GM13976 (cell line): ENCODE measurements around the gene EZH2.

Experiments
- DNase-seq: peaks from one replicate; pipeline ENCODE4 v3.0.0; 2012; ENCODE audit warnings: low spot score
- CTCF ChIP-seq: IDR thresholded peaks from 2 replicates; pipeline ENCODE4 v1.5.1; 2012; ENCODE audit warnings: borderline replicate concordance, mild to moderate bottlenecking; ENCODE audit not compliant: insufficient read depth; ENCODE audit errors: extremely low read depth, missing control alignments, control extremely low read depth
- in situ Hi-C: fragments of 300-500 bp; cut with MboI; formaldehyde crosslinking; loops from one replicate; pipeline ENCODE4 v1.12.0; 2022; ENCODE audit warnings: low sequenced_read_pairs, mixed read lengths, inconsistent platforms; ENCODE audit not compliant: unreplicated experiment

EZH2 gene

GRCh38 chr7:148761499-148762278 lies 122.4 kb downstream of the EZH2 start:
- TF ChIP-seq CTCF = no peak
- in situ Hi-C loops = no loop called here
- DNase-seq = no peak
